HepG2 (cell line): ENCODE results near the gene SSTR5. TPM values are rescaled to one million over a fixed set of nuclear protein-coding genes. Genes with fewer than 3 reads are reported as not detected.

Experiments
- FOXK1 ChIP-seq: sonication (generic); formaldehyde crosslinking; IDR thresholded peaks from 2 replicates; pipeline ENCODE4 v1.4.0; 2020; ENCODE audit warnings: low read depth, missing genetic modification reagents, borderline replicate concordance
- GPN1 ChIP-seq: sonication (generic); formaldehyde crosslinking; IDR thresholded peaks from 2 replicates; pipeline ENCODE4 v1.5.1; 2020; ENCODE audit warnings: missing genetic modification reagents, borderline replicate concordance
- HMGA1 ChIP-seq: sonication (generic); formaldehyde crosslinking; conservative IDR thresholded peaks from 2 replicates; pipeline ENCODE4 v1.4.0; 2020; ENCODE audit warnings: missing genetic modification reagents
- HMGXB3 ChIP-seq: sonication (generic); formaldehyde crosslinking; IDR thresholded peaks from 2 replicates; pipeline ENCODE4 v1.4.0; 2020; ENCODE audit warnings: missing genetic modification reagents, borderline replicate concordance
- JUNB ChIP-seq: sonication (generic); formaldehyde crosslinking; IDR thresholded peaks from 2 replicates; pipeline ENCODE4 v1.8.0; 2022; ENCODE audit warnings: missing genetic modification reagents, mild to moderate bottlenecking, borderline replicate concordance
- KDM2A ChIP-seq: sonication (generic); formaldehyde crosslinking; IDR thresholded peaks from 2 replicates; pipeline ENCODE4 v1.4.0; 2020; ENCODE audit warnings: low read depth, missing genetic modification reagents, borderline replicate concordance
- KLF16 ChIP-seq, 2 experiments: sonication (generic) in 1 of 2; formaldehyde crosslinking in 1 of 2; IDR thresholded peaks; 2 replicates each; pipeline versions ENCODE4 v1.6.1 to v1.8.0; 2016 to 2023; ENCODE audit warnings: missing genetic modification reagents in 2 of 2, missing compliant biosample characterization in 1 of 2
- LCORL ChIP-seq, 2 experiments: fragments of 450-650 bp in 1 of 2; sonication (generic) in 1 of 2; formaldehyde crosslinking in 1 of 2; IDR thresholded peaks; 2 replicates each; pipeline versions ENCODE4 v1.5.0 to v1.6.1; 2017 to 2020; ENCODE audit warnings: antibody characterized with exemption in 1 of 2, missing genetic modification reagents in 1 of 2
- MBD4 ChIP-seq: IDR thresholded peaks from 2 replicates; pipeline ENCODE4 v1.6.1; 2012; ENCODE audit warnings: low read length, inconsistent platforms, borderline replicate concordance
- MEIS2 ChIP-seq: sonication (generic); formaldehyde crosslinking; IDR thresholded peaks from 2 replicates; pipeline ENCODE4 v1.9.0; 2021; ENCODE audit warnings: mild to moderate bottlenecking, missing genetic modification reagents
- MXD4 ChIP-seq: IDR thresholded peaks from 2 replicates; pipeline ENCODE4 v1.6.1; 2016; ENCODE audit warnings: mild to moderate bottlenecking, missing biosample characterization, missing genetic modification reagents
- MYC ChIP-seq: sonication (generic); formaldehyde crosslinking; IDR thresholded peaks from 2 replicates; pipeline ENCODE4 v1.9.0; 2021; ENCODE audit warnings: missing genetic modification reagents, borderline replicate concordance
- NR1H2 ChIP-seq: sonication (generic); formaldehyde crosslinking; IDR thresholded peaks from 2 replicates; pipeline ENCODE4 v1.8.1; 2022; ENCODE audit warnings: low read depth, missing genetic modification reagents, borderline replicate concordance
- PITX1 ChIP-seq: sonication (generic); formaldehyde crosslinking; IDR thresholded peaks from 2 replicates; pipeline ENCODE4 v1.5.1; 2020; ENCODE audit warnings: mild to moderate bottlenecking, missing genetic modification reagents
- SIN3A ChIP-seq: IDR thresholded peaks from 2 replicates; pipeline ENCODE4 v1.6.1; 2011; ENCODE audit warnings: low read depth, mild to moderate bottlenecking, control low read depth, low read length, borderline replicate concordance
- SMAD1 ChIP-seq: sonication (generic); formaldehyde crosslinking; IDR thresholded peaks from 2 replicates; pipeline ENCODE4 v1.4.0; 2020; ENCODE audit warnings: missing genetic modification reagents, low read depth, mild to moderate bottlenecking, borderline replicate concordance
- SMAD3 ChIP-seq: sonication (generic); formaldehyde crosslinking; IDR thresholded peaks from 2 replicates; pipeline ENCODE4 v1.4.0; 2020; ENCODE audit warnings: missing genetic modification reagents
- ZFX ChIP-seq: sonication (generic); formaldehyde crosslinking; IDR thresholded peaks from 2 replicates; pipeline ENCODE4 v1.4.0; 2020; ENCODE audit warnings: mild to moderate bottlenecking, low read depth, missing genetic modification reagents, moderate library complexity
- ZMYM4 ChIP-seq: sonication (generic); formaldehyde crosslinking; IDR thresholded peaks from 2 replicates; pipeline ENCODE4 v1.8.1; 2023; ENCODE audit warnings: mild to moderate bottlenecking, missing genetic modification reagents
- ZNF207 ChIP-seq: fragments of 450-650 bp; IDR thresholded peaks from 2 replicates; pipeline ENCODE4 v1.6.1; 2016; ENCODE audit warnings: antibody characterized with exemption, borderline replicate concordance
- ZNF414 ChIP-seq: sonication (generic); formaldehyde crosslinking; IDR thresholded peaks from 2 replicates; pipeline ENCODE4 v1.5.0; 2020; ENCODE audit warnings: missing genetic modification reagents
- ZNF431 ChIP-seq: sonication (generic); formaldehyde crosslinking; IDR thresholded peaks from 2 replicates; pipeline ENCODE4 v1.9.0; 2022; ENCODE audit warnings: missing genetic modification reagents, low read depth, mild to moderate bottlenecking, borderline replicate concordance
- ZNF878 ChIP-seq: sonication (generic); formaldehyde crosslinking; IDR thresholded peaks from 2 replicates; pipeline ENCODE4 v1.8.1; 2023; ENCODE audit warnings: mild to moderate bottlenecking, missing genetic modification reagents, moderate library complexity
- ZSCAN25 ChIP-seq: sonication (generic); formaldehyde crosslinking; IDR thresholded peaks from 2 replicates; pipeline ENCODE4 v1.8.0; 2022; ENCODE audit warnings: mild to moderate bottlenecking, missing genetic modification reagents
- polyA plus RNA-seq, 8 experiments: library from polyadenylated mRNA; depleted of rRNA in 3 of 8; stranded (reverse) in 7 of 8; unstranded in 1 of 8; fragments of >200 nt; fragmentation: Illumina TruSeq in 4 of 8; extraction: Trizol in 4 of 8; gene quantifications; 2 replicates each; pipeline versions ENCODE4 v1.2.1 to v1.2.3, GENCODE V29; 2011 to 2016; ENCODE audit warnings: low read depth in 4 of 8, missing spikeins in 1 of 8, mixed read lengths in 1 of 8; ENCODE audit not compliant: insufficient read depth in 1 of 8
- total RNA-seq, 5 experiments: library from RNA; depleted of rRNA; stranded (reverse); fragments of >200 nt; fragmentation: Illumina TruSeq; extraction: Trizol; gene quantifications; 2 replicates each; pipeline ENCODE4 v1.2.3, GENCODE V29; 2016; ENCODE audit warnings: low read depth in 1 of 5
- TF ChIP-seq, protein P1 (sequence below): sonication (generic); formaldehyde crosslinking; IDR thresholded peaks from 2 replicates; pipeline ENCODE4 v1.5.0; 2020; ENCODE audit warnings: mild to moderate bottlenecking, missing genetic modification reagents

Gene SSTR5
- total and polyA plus RNA-seq, 2 of the 13 experiments (the other 11 are each of a cell fraction or from before 2014, with no cell fraction given) = 0.20 to 0.49 TPM

GRCh38 chr16:1078579-1079021 lies 6.1 kb downstream of the SSTR5 start (continued):
- peak; percentile 53; the same call in 1 of the 2 replicates for TF ChIP-seq ZFX
- no peak for TF ChIP-seq LCORL (IDR thresholded peaks at IDR 0.05)
- TF ChIP-seq LCORL (CRISPR knock-in tag; IDR thresholded peaks at IDR 0.05) = peak; percentile 82; the same call in 1 of the 2 replicates
- peak; percentile 98 for TF ChIP-seq FOXK1 (CRISPR knock-in tag)
- 0 out of 2 replicates have a peak, but pooled peaks have one; percentile 7 for TF ChIP-seq NR1H2
- TF ChIP-seq ZNF431 = peak; percentile 74; the same call in 1 of the 2 replicates
- TF ChIP-seq ZNF414 (CRISPR knock-in tag) = no peak
- TF ChIP-seq ZNF878 (CRISPR knock-in tag) = peak; percentile 93
- no peak for TF ChIP-seq ZNF207
- TF ChIP-seq HMGA1 (CRISPR knock-in tag) = no peak
- peak; percentile 85; the same call in 1 of the 2 replicates for TF ChIP-seq ZSCAN25 (CRISPR knock-in tag)
- peak; percentile 45; the same call in 1 of the 2 replicates for TF ChIP-seq SIN3A
- no peak for TF ChIP-seq ZMYM4 (CRISPR knock-in tag)
- TF ChIP-seq SMAD1 (CRISPR knock-in tag) = no peak
- TF ChIP-seq GPN1 (CRISPR knock-in tag) = no peak
- peak; percentile 88 for TF ChIP-seq MYC (CRISPR knock-in tag)
- peak; percentile 84; the same call in 1 of the 2 replicates for TF ChIP-seq KDM2A (CRISPR knock-in tag)
- TF ChIP-seq SMAD3 = peak; percentile 87
- peak; percentile 89 for TF ChIP-seq MEIS2 (CRISPR knock-in tag)
- TF ChIP-seq JUNB (CRISPR knock-in tag) = peak; percentile 92
- TF ChIP-seq MXD4 (CRISPR knock-in tag) = peak; percentile 93
- TF ChIP-seq MBD4 = no peak
- TF ChIP-seq PITX1 (CRISPR knock-in tag) = peak; percentile 96
- TF ChIP-seq HMGXB3 (CRISPR knock-in tag) = peak; percentile 86
- TF ChIP-seq, protein P1, sequence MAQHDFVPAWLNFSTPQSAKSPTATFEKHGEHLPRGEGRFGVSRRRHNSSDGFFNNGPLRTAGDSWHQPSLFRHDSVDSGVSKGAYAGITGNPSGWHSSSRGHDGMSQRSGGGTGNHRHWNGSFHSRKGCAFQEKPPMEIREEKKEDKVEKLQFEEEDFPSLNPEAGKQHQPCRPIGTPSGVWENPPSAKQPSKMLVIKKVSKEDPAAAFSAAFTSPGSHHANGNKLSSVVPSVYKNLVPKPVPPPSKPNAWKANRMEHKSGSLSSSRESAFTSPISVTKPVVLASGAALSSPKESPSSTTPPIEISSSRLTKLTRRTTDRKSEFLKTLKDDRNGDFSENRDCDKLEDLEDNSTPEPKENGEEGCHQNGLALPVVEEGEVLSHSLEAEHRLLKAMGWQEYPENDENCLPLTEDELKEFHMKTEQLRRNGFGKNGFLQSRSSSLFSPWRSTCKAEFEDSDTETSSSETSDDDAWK (CRISPR knock-in tag) = no peak
- peak in 1 of 2 experiments; percentile 86; a peak in 2 of 4 replicates for TF ChIP-seq KLF16 (CRISPR knock-in tag; IDR thresholded peaks at IDR 0.05)
